GM18517 (cell line): ENCODE results near the gene SLC6A20.

Experiments used
- ATAC-seq: cut with Tn5 transposase; IDR thresholded peaks from one replicate; pipeline ENCODE4 v1.9.1; 2021; ENCODE audit warnings: mild to moderate bottlenecking, moderate library complexity; ENCODE audit not compliant: unreplicated experiment

The SLC6A20 gene, protein sequence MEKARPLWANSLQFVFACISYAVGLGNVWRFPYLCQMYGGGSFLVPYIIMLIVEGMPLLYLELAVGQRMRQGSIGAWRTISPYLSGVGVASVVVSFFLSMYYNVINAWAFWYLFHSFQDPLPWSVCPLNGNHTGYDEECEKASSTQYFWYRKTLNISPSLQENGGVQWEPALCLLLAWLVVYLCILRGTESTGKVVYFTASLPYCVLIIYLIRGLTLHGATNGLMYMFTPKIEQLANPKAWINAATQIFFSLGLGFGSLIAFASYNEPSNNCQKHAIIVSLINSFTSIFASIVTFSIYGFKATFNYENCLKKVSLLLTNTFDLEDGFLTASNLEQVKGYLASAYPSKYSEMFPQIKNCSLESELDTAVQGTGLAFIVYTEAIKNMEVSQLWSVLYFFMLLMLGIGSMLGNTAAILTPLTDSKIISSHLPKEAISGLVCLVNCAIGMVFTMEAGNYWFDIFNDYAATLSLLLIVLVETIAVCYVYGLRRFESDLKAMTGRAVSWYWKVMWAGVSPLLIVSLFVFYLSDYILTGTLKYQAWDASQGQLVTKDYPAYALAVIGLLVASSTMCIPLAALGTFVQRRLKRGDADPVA

DNA sequence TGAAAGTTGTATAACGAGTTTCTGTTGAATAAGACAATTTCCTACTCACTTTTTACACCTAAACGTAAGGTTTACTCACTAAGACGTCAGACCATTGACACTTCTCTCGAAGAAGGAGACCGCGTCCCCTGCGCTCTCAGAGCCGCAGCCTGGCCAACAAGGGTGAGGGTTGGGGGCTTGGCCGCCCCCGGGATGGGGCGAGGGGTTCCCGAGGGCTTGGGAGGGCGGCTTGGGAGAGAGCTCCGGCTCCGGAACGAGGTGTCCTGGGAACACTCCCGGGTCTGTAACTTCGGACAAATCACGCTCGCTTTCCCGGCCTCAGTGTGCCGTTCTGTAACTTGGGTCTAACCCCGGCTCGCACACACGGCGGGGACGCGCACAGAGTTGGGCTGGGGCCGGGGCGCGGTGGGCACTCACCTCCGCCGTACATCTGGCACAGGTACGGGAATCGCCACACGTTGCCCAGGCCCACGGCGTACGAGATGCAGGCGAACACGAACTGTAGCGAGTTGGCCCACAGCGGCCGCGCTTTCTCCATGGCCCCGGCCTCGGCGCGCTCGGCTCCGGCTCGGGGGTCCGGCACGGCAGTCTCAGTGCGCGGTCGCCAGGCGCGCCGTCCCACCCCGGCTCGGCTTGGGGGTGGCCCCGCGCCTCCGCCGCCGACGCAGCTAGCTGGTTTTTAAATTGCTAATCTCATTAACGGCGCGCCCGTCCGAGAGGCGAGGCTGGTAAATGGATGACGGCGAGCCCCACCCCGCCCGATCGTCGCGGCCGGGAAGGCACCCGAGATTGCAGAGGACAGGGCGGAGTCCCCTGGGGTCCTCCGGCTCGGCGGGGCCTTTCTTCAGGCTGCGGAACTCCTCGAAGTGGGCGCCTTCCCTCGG lies at the start of gene SLC6A20:
SLC6A20 (minus strand) TSS at position 655 of the 884 bp plus-strand sequence; CDS start at position 538, 117 bp downstream.
- no peak for ATAC-seq

DNA sequence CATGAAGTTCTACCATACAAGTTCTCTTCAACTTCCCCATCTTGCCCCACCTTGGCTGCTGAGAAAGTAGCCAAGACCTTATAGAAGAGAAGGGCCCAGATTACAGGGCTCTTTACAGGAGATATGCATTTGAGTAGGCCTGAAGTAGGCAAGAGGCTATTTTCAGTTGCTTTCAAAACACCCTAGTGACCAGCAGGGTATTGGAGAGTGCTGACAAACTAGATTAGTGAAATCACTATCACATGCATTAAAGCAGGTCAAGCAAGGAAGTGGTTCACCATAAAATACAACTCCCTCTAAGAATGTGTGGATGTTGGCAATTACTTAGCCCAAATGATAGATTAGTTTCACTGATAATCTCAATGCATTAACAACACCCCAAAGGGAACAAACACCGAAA lies 48.3 kb upstream of the SLC6A20 start:
- ATAC-seq, result no peak

DNA sequence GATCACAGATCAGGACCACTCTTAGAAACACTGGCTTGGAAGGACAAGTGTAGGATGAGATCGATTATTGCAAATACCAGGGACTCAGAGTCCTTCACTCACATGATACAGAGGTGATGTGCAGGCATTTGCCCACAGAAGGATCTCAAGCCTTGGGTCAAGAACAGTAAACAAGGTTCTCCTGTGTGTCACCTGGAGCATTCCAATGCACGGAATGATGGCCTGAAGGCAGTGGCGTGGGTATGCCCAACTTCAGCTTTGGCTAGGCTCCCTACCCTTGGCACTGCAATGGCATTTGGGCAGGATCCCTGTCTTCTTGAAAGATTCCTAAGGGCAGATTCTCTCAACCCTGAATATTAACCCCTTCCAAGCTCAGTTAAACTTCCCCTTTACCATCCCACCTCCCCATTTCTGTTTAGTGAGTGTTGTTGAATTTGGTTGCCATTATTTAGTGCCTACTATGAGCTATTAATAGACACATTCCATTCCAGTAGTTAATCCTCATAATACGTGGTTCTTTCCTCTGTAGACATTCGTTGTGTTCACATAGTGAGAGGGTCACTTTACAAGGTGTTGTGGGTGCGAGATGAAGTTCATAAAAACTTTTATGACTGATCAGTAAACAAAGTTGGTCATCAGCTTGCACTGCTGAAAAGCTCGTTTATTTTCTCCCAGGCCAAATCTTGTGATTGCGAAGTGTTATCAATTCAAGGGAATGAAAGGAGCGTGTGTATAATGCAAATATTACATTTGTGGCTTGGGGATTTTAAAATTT lies 46.7 kb upstream of the SLC6A20 start:
- ATAC-seq, result no peak

DNA sequence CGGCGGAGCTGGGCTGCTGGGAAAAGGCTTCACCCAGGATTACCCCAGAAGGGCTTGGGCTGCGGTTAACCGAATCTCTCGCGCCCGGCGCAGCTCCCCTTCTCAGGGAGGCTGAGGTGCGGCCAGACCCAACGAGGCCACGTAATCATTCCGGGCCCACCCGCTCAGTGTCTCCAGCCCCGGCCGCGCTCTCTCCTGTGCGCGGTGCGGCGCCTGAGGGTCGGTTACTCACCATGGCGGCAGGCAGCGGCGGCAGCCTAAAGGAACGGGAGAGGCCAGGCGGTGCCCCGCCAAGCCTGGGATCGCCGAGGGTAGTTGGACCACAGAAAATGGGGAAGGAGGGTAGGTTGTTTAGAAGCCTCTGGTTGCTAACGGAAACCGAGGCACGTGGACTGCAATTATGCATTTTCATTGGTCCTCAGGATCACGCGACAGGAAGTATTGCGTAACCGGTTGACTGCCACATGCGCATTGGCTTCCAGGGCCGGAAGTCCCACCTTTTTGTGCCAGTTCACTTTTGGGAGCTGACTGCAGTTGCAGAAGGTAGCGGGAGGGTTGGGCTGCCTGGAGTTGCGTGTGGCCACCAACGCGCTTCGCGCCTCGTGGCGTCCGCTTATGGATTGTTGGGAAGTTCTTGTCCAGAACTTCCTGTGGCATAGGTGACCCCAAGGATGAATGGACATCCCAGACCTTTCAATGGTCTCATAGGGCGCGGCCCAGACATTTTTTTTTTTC lies 45.6 kb upstream of the SLC6A20 start, which contains the start of gene LZTFL1:
LZTFL1 (minus strand) TSS at position 363 of the 735 bp plus-strand sequence; CDS start at position 235, 128 bp downstream.
- ATAC-seq, result peak; percentile 71

DNA sequence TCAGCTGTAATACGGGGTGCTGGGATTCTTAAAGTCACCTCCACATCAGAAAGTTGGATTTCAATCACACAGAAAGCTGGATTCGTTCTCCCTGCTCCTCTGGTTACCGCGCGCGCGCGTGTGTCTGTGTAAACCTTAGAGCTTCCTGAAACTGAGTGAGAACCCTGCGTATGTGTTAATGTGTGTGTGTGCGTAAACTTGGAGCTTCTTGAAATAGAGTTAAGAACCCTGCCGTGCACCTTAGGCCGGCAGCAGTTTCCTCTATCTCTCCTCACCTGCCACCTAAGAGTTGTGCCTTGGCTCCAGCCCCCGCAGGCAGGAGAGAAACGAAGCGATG lies 45.1 kb upstream of the SLC6A20 start:
- no peak for ATAC-seq

DNA sequence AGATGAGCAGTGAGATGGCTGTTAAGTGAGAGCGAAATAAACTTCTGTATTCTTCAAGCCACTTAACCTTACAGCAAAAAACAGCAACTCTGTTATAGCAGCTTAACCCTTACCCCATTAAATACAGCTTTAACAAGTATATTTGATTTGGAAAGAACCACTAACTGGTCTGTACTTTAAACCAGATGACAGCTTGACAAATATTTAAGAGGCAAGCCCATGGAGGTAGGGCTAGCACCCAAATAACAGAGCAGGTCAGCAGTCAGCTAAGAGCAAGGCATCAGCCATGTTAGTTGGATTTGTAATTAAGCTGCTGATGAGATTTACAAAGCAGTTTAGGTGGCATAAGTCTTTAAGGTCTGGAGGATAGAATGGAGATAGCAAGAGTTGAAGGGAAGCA lies 42.1 kb upstream of the SLC6A20 start:
- ATAC-seq, result no peak

DNA sequence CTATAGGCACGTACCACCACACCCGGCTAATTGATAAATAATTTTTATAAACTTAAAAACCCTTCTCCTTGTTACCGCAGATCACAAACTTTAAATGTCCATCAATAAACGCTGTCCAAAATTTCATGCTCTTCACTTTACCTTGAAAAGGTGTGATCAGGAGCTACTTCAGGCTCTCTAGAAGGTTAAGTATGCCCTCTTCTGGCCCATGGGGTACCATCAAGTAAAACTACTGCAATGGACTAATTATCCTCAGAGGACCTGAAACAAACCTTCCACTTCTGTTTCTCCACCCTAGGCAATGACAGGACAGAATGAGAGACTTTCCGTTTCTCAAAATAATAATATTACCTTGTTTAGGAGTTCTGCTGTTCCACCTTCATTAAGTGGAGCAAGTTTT lies 36.4 kb upstream of the SLC6A20 start:
- ATAC-seq, result no peak

DNA sequence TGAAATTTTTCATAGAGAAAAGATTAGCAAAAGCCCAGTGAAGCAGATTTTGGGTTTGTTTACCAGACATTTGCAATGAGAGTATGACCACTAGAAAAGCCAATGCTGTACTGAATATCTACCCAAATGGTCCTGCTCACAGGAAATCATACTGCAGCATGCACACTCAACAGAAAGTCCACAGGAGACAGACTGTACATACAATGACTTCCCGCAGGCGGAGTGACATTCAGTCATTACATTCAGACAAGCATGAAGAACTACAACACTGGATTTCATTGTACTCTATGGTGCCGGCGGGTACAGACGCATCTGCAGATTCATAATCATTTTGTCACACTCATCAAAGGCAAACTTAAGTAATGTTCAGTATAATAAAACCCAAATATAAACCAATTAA lies 33.8 kb upstream of the SLC6A20 start:
- no peak for ATAC-seq

DNA sequence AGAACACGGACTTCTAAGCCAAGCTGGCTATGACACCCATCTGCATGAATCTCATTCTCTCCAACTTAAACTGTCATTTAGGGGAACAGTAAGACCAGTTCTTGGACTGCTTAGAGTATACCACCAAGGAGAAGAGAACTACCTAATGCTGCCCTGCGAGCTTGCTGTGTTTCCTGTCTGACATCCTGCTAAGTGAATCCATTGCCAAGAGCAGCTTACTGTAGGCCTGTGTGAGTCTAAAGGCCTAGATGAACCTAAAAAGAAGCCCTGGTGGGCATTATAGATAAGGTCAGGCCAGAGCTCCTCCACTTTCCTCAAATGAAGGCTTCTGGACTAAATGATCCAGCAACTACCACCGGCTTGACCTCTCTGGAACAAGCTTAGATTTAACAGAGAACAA lies 30.6 kb upstream of the SLC6A20 start:
- no peak for ATAC-seq

DNA sequence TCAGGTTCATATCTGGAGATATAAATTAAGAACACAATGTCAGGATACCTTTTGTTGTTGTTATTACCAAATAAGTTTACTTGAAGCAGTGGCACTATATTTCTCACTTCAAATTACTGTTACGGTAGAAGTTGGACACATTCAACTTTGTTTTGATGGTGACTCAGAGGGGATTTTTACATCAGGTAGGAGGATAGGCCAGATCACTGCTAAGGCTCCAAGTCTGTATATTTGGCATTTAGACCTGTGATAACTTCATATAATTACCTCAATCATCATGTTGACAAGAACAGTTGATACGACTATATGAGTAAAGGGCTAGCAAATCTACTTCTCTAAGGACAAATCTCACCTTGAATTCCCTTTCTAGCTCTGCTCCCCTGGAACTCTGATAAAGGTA lies 30.0 kb upstream of the SLC6A20 start:
- ATAC-seq, result no peak

DNA sequence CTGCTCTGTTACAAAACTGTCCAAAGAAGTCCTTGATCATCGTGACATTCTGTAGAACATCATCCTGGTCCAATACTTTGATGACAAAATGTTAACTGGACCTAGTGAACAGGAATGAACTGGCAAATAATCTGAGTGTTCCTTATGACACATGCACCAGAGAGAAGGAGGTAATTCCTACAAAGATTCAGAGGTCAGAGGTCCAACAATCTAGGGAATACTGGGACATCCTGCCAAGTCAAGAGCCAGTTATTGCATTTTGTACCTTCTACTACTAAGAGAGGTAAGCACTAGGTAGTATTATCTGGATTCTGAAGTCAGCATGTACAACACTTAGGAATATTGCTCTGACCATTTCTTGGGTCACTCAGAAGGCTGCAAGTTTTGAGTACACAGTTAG lies 24.8 kb upstream of the SLC6A20 start:
- no peak for ATAC-seq

DNA sequence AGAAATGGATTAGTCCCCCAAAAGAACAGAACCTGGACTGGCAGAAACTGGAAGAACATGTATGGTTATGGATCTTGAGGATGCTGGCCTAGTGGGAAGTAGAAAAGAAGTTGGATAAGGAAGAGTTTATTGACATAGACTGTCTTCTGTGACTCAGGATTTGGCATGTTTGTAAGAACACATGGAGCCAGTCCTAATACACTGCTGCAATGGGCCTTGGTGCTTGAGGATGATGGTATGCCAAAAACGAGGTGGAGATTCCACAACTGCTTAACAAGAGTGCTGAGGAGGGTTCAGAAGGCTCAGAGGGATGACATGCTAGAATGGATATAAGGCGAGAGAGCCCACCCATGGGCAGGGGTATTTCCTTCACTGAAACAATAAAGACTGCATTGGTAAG lies 23.2 kb upstream of the SLC6A20 start:
- no peak for ATAC-seq

DNA sequence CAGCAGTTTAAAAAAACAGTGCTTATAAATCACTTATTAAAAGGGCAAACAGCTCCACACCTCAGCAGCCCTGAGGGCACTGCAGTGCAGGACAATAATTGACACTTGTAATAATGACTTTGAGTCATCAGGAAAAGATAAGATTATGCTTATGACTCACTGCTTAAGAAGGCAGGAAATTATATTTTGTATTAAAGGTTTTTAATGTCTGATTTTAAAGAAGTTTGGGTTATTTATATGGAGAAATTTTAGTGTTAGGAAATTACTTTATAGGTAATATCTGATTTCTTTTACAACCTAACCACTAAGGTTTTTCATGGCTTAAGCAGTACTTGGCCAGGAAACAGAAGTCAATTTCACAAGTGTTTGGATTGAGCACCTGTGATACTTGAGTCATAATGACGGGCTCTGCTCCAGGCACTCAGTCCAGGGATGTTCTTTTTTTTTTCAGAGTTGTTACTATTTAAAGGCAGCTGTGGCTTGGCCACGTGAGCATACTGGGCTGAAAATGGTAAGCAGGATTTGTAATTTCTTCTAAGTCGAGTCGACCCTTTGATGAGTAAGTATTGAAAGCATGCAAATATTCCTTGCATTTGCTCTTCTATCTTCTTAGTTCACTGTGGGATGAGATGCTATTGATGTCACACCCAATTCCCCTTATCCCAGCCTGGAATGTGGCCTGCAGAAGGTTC lies 21.6 kb upstream of the SLC6A20 start:
- ATAC-seq, result no peak

DNA sequence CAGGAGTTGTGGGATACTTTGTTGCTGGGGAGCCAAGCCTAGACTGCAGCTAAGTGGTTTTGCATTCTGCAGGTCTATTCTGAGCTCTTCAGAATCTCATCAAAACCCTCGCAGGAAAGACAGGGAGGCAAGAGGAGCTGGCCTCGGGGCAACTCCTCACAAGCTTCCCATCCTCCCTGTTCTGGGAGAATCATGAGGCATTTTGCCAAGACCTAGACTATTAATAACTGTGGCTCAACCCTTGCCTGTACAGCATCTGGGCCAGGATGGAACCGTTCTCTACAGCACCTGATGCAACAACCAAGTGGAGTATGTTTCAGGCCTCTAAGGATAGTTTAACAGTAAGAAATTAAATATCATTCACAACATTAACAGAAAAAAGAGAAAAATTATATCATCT lies 20.2 kb upstream of the SLC6A20 start:
- ATAC-seq, result no peak

DNA sequence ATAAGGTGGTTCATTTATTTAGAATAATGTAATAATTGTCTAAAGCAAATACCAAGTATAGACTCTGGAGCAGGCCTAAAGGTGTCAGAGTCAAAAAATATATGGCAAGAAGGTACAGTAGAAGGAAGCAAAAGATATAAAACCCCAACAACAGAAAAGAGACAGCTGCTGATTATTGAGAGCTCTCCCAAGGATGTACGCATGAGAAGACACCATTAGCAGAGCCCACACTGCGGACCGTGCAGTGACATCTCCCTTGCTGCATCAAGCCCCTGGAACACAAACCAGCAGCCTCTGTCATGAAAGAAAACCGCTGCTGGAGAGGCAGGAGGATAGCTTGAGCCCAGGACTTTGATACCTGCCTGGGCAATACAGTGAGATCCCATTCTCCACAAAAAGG lies 18.0 kb upstream of the SLC6A20 start:
- no peak for ATAC-seq

DNA sequence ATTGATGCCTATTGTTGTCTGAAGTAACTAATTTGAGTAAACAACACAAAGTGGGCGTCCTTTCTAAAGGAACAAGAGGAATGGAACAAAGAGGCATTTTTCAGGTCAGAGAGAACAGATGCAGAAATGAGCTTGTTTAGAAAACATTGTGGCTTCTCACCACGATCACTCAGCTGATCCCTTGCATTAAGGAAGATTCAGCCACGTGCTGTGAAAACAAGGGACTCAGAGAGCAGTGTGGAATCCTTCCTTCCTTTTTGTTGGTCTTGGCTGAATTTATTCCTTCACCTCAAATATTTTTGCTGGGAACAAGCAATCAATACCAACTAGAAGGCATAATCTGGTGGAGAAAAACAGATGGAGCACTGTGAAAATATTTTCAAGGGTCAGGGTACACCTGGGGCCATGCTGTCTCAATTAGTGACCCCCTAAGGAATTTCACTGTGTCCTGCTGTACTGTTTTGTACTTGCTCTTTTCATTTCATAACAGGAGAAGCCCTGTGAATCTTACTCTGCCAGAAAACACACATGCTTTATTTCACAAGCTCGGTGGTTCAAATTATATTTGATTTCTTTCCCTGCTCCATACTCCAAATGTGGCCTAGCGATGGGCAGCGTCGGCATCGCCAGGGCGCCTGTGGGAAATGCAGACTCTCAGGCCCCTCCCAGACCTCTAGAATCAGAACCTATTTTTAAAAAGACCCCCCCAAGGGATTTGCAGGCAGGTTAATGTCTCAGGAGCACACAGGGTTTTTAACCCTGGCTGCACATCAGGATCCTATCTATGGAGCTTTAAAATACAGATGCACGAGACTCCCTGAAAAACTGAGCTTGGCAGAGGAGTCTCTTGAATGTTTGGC lies 11.6 kb upstream of the SLC6A20 start:
- ATAC-seq, result no peak

DNA sequence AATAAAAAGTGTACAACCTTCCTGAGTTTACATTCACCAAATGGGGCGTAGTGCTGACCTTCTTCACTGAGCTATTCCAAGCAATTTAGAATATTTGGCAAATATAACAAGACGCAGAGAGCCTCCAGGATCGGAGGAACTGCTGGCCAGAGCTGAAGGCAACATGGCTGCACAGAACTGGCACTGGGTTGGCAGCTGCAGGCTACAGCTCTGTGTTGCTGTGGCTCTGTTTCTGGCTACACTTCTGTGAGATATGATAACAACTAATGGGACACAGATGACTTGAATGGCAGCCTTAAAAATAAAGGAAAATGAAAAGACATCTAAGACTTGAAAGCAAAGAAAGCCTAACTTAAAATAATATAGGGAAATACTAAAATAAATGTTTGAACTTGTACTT lies 10.8 kb upstream of the SLC6A20 start:
- no peak for ATAC-seq

DNA sequence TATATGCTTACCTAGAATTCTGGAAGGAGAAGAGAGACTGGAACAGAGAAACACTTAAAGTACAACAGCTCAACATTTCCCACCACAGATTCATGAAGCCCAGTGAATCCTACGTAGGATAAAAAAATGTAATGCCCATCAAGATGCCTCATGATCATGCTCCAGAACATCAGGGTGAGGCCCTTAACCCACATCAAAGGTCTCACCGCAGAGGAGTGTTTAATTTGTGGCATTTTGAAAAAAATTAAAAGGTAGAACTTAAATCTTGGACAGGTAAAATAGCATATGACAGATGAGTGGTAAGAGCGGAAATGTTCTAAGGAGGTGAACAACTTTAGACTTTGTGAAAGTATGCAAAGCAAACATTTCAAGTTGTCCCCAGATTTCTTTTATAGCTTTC lies 9.7 kb upstream of the SLC6A20 start:
- ATAC-seq, result no peak
